Bronchial epithelial cell (primary cell): ENCODE data around the gene SPEG. TPM values are rescaled to one million over a fixed set of nuclear protein-coding genes. Genes with fewer than 3 reads are reported as not detected.
"Not testable (repeated sequence)": the region's sequence is repeated elsewhere in the genome, so short reads cannot be mapped to it uniquely, and the experiment has no call there.

Source experiments
- DNase-seq: peaks from one replicate; pipeline ENCODE4 v3.0.0-alpha.2; 2010; ENCODE audit warnings: low read depth
- FAIRE-seq: peaks from 2 replicates; lab custom pipeline; 2011; peaks lifted over from hg19 to GRCh38; lab: Jason Lieb, UNC
- H3K27me3 ChIP-seq: 2 replicates; pipeline ENCODE4 v1.5.1; 2011; ENCODE audit warnings: low read length; ENCODE audit not compliant: control insufficient read depth, insufficient read depth
- H3K36me3 ChIP-seq: 2 replicates; pipeline ENCODE4 v1.5.1; 2011; ENCODE audit warnings: low read length; ENCODE audit not compliant: control insufficient read depth, insufficient read depth
- H3K4me3 ChIP-seq: 2 replicates; pipeline ENCODE4 v1.5.1; 2011; ENCODE audit warnings: mild to moderate bottlenecking, low read depth, low read length, control low read depth
- total RNA-seq: library from RNA; depleted of rRNA; stranded (reverse); fragments of >200 nt; gene quantifications from 2 replicates; pipeline ENCODE4 v1.2.1, GENCODE V29; 2014
- TF ChIP-seq, protein P1 (sequence below): IDR thresholded peaks from 2 replicates; pipeline ENCODE4 v1.5.1; 2011; ENCODE audit warnings: mild to moderate bottlenecking, moderate library complexity, low read length, control low read depth, inconsistent platforms; ENCODE audit not compliant: insufficient read depth, severe bottlenecking

SPEG gene
- total RNA-seq, 1 donor from 2014 or later = 1.8 TPM

DNA sequence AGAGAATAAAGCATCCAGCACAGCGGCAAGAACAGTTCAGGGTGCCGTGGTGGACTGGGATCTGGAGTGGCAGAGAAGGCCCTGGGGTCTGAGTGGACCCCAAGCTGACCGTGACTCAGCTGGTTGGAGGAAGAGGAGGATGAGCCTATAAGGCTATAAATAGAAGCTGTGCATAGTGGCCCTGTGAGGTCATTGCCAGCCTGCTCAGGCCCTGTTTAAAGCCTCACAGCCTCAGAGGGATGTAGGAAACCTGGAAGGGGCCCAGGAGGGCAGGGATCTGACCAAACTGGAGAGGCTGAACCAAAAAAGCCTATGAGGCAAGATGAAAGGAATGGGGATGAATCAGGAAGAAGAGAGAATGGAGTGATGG, 27.8 kb upstream of the SPEG start:
- peak; percentile 22 for DNase-seq
- peak; percentile 90 for FAIRE-seq
- no peak overlapping the region for H3K4me3 ChIP-seq

DNA sequence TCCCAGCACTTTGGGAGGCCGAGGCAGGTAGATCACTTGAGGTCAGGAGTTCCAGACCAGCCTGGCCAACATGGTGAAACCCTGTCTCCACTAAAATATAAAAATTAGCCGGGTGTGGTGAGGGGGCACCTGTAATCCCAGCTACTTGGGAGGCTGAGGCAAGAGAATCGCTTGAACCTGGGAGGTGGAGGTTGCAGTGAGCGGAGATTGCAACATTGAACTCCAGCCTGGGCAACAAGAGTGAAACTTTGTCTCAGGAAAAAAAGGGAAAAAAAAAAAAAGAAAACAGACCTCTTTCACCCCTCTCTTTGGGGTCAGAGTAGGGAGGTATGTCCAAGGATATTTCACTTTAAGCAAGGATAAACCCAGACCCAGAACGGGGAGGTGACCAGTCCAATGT, 27.3 kb upstream of the SPEG start:
- not testable (repeated sequence) for DNase-seq, H3K4me3 ChIP-seq, H3K36me3 ChIP-seq, FAIRE-seq, H3K27me3 ChIP-seq

More for the DNA sequence above, 27.8 kb upstream of the SPEG start:
- Histone ChIP-seq H3K36me3 (no peaks in the 10 kb centered on the region), H3K27me3 (no peaks in the 10 kb centered on the region)
- TF ChIP-seq, protein P1, sequence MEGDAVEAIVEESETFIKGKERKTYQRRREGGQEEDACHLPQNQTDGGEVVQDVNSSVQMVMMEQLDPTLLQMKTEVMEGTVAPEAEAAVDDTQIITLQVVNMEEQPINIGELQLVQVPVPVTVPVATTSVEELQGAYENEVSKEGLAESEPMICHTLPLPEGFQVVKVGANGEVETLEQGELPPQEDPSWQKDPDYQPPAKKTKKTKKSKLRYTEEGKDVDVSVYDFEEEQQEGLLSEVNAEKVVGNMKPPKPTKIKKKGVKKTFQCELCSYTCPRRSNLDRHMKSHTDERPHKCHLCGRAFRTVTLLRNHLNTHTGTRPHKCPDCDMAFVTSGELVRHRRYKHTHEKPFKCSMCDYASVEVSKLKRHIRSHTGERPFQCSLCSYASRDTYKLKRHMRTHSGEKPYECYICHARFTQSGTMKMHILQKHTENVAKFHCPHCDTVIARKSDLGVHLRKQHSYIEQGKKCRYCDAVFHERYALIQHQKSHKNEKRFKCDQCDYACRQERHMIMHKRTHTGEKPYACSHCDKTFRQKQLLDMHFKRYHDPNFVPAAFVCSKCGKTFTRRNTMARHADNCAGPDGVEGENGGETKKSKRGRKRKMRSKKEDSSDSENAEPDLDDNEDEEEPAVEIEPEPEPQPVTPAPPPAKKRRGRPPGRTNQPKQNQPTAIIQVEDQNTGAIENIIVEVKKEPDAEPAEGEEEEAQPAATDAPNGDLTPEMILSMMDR = no peak

DNA sequence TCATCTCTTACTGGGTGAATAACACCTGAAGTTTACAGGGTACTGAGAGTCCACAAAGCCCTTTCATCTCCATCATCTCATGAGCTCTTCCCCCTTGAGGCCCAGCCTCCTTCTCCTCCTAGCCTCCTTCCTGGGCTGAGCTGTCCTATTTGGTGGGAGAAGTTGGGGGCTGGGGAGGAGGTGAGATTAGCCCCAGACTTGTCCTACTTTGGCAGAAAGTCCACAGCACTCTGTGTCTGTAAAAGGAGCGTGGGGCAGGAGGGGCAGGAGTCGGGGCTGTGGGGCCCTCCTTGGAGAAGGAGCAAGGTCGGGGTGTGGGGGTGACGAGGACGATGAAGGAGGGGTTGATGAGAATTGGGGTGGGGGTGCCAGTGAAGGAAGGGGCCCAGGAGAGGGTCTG, 26.4 kb upstream of the SPEG start:
- FAIRE-seq (no peak), DNase-seq (no peak)
- H3K36me3 ChIP-seq = no peaks in the 10 kb centered on the region

DNA sequence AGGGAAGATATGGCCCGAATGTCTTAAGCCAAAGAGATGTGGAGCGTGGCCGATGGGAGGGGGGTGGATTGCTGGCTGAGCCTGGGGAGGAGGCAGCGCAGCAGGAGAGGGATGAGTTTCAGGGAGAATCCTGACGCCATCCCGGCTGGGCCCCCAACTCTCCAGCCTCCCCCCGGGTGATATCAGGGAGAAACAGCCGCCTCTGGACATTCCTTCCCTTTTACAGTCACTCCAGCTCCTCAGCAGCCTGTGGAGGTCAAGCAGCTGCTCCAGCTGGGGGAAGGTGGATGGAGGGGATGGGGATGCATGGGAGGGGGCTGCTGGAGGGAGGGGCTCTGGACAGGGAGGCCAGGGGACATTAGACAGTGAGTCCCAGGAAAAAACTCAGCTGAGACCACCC, 26.0 kb upstream of the SPEG start:
- no peak for DNase-seq
- Histone ChIP-seq H3K36me3 (no peaks in the 10 kb centered on the region), H3K27me3 (no peaks in the 10 kb centered on the region), H3K4me3 (no peak overlapping the region)
- TF ChIP-seq, protein P1 = no peak
- FAIRE-seq = no peak

More for the DNA sequence above, 26.4 kb upstream of the SPEG start:
- no peak overlapping the region for H3K4me3 ChIP-seq
- no peaks in the 10 kb centered on the region for H3K27me3 ChIP-seq
- TF ChIP-seq, protein P1 = no peak

DNA sequence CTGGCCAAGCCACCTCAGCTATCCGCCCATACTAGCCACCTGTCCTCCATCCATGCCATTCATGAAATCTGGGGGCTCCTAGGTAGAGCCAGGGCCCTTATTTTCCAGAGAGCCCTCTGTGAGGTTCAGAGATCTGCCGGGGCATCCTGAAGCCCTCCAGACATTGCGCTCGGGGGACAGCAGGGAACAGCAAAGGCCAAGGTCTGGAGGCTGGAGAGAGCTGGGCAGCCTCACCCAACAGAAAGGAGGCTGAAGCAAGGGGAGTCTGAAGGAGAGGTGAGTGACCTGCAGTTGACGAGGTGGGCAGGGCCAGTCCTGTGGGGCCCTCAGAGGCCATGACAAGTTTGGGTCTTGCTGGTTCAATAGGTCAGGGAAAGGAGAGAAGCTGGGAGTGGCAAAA, 25.0 kb upstream of the SPEG start:
- TF ChIP-seq, protein P1 = no peak
- DNase-seq = no peak
- no peaks in the 10 kb centered on the region for H3K27me3 ChIP-seq
- FAIRE-seq = no peak
- H3K36me3 ChIP-seq = no peaks in the 10 kb centered on the region
- no peak overlapping the region for H3K4me3 ChIP-seq

DNA sequence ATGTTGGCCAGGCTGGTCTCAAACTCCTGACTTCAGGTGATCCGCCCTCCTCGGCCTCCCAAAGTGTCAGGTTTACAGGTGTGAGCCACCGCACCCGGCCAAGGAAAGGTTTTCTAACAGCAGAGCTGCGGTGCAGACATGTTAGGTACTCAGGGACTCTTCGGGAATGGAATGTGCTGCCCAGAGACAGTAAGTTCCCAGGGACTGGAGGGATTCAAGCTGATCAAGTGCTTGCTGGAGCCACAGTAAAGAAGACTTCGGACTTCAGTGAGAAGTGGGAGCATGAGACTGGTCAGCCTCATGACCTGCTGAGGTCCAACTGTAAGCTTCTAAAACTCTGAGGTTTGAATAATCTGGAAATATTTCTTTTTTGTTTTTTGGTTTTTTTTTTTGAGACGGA, 24.3 kb upstream of the SPEG start:
- TF ChIP-seq, protein P1 = no peak
- DNase-seq = no peak
- no peak for FAIRE-seq
- no peak overlapping the region for H3K4me3 ChIP-seq
- no peaks in the 10 kb centered on the region for H3K27me3 ChIP-seq
- no peaks in the 10 kb centered on the region for H3K36me3 ChIP-seq
